ENCODE results near the gene TGFBR1. TPM values are rescaled to one million over a fixed set of nuclear protein-coding genes. Genes with fewer than 3 reads are reported as not detected.

TGFBR1 gene
- total and polyA plus RNA-seq, 8 donors, result 34.6 to 74.1 (median 41.3) TPM

GRCh38 chr9:99112750-99113413, 8.0 kb downstream of the TGFBR1 start:
- Histone ChIP-seq H3K27ac (no peak overlapping the region), H3K9me3 (no peaks in the 10 kb centered on the region), H3K27me3 (no peaks in the 10 kb centered on the region), H3K4me1 (peaks cover 4 to 84% of the 10 kb centered on the region in 2 donors), H3K4me3 (no peak overlapping the region), H3K36me3 (no peaks in the 10 kb centered on the region)
- intact Hi-C loops (cut with DNase I), result loop anchor here in 1 of 2 donors (10.0 kb wide), 1 partner anchor 62 kb away; no protein-coding TSS in a partner anchor
- ATAC-seq (no peak), DNase-seq (no peak)
- no peak for TF ChIP-seq CTCF (IDR thresholded peaks at IDR 0.05)

- Histone ChIP-seq H3K4me1 (peaks cover 1 to 81% of the 10 kb centered on the region in 2 donors), H3K4me3 (no peak overlapping the region), H3K27ac (no peak overlapping the region), H3K27me3 (no peaks in the 10 kb centered on the region), H3K9me3 (no peaks in the 10 kb centered on the region), H3K36me3 (no peaks in the 10 kb centered on the region)
- TF ChIP-seq CTCF (IDR thresholded peaks at IDR 0.05), result no peak
- ATAC-seq (no peak), DNase-seq (no peak)
- intact Hi-C loops (cut with DNase I), result loop anchor here in 1 of 2 donors (10.0 kb wide), 1 partner anchor 61 kb away; no protein-coding TSS in a partner anchor
Observed at GRCh38 chr9:99113414-99114048, 8.6 kb downstream of the TGFBR1 start.

- Histone ChIP-seq H3K27ac (no peak overlapping the region), H3K4me1 (peaks cover 0 to 81% of the 10 kb centered on the region in 2 donors), H3K27me3 (no peaks in the 10 kb centered on the region), H3K36me3 (no peaks in the 10 kb centered on the region), H3K9me3 (no peaks in the 10 kb centered on the region), H3K4me3 (no peak overlapping the region)
- intact Hi-C loops (cut with DNase I), result loop anchor here in 1 of 2 donors (10.0 kb wide), 1 partner anchor 61 kb away; no protein-coding TSS in a partner anchor
- DNase-seq (no peak), ATAC-seq (no peak)
- no peak for TF ChIP-seq CTCF (IDR thresholded peaks at IDR 0.05)
Observed at GRCh38 chr9:99114049-99114440, 9.1 kb downstream of the TGFBR1 start.

- DNase-seq, result no peak
- ATAC-seq, result no peak
- Histone ChIP-seq H3K4me3 (no peak overlapping the region), H3K36me3 (no peaks in the 10 kb centered on the region), H3K9me3 (no peaks in the 10 kb centered on the region), H3K27me3 (no peaks in the 10 kb centered on the region), H3K27ac (no peak overlapping the region), H3K4me1 (peaks cover 0 to 81% of the 10 kb centered on the region in 2 donors)
- TF ChIP-seq CTCF (IDR thresholded peaks at IDR 0.05), result no peak
- intact Hi-C loops (cut with DNase I), result loop anchor here in 1 of 2 donors (10.0 kb wide), 1 partner anchor 60 kb away; no protein-coding TSS in a partner anchor
Observed at GRCh38 chr9:99114846-99115500, 10.1 kb downstream of the TGFBR1 start.

- ATAC-seq (no peak), DNase-seq (no peak)
- Histone ChIP-seq H3K4me1 (peaks cover 0 to 81% of the 10 kb centered on the region in 2 donors), H3K27me3 (no peaks in the 10 kb centered on the region), H3K36me3 (no peaks in the 10 kb centered on the region), H3K4me3 (no peak overlapping the region), H3K9me3 (no peaks in the 10 kb centered on the region), H3K27ac (no peak overlapping the region)
- TF ChIP-seq CTCF (IDR thresholded peaks at IDR 0.05), result no peak
- intact Hi-C loops (cut with DNase I), result loop anchor here in 1 of 2 donors (10.0 kb wide), 1 partner anchor 59 kb away; no protein-coding TSS in a partner anchor
Observed at GRCh38 chr9:99116003-99116411, 11.1 kb downstream of the TGFBR1 start.
